CD4-positive, alpha-beta T cell treated with Interleukin-4 for 1 hour (primary cell): Measurements from ENCODE around the gene MAG.
A peak's percentile ranks its signal among the peaks of the same experiment; 100 is the strongest.

ENCODE experiments used
- DNase-seq, 2 donors: peaks; one replicate each; pipeline ENCODE4 v3.0.0-alpha.2; 2020 to 2022

MAG gene

GRCh38 chr19:35320065-35320713, 28.2 kb downstream of the MAG start:
- DNase-seq, result peak in 1 of 2 donors; percentile 47

GRCh38 chr19:35321291-35321690, 29.3 kb downstream of the MAG start:
- no peak for DNase-seq

- DNase-seq, result no peak
These were observed 30.1 kb downstream of the MAG start for GRCh38 chr19:35322014-35322413.

GRCh38 chr19:35327642-35328041, 35.7 kb downstream of the MAG start:
- no peak for DNase-seq

GRCh38 chr19:35328851-35329285, 36.9 kb downstream of the MAG start, which contains the start of gene CD22:
TSS of gene CD22 (plus strand) at chr19:35329187. CDS start at chr19:35332041, 2,854 bp downstream.
- peak in 1 of 2 donors; percentile 66 for DNase-seq

- no peak for DNase-seq
These were observed 37.4 kb downstream of the MAG start for GRCh38 chr19:35329323-35329722.

- peak in 1 of 2 donors; percentile 83 for DNase-seq
These were observed 38.5 kb downstream of the MAG start for GRCh38 chr19:35330475-35330874.

- DNase-seq, result no peak
These were observed 39.7 kb downstream of the MAG start for GRCh38 chr19:35331551-35332214.

GRCh38 chr19:35332817-35333216, 40.9 kb downstream of the MAG start:
- DNase-seq, result no peak

GRCh38 chr19:35334144-35334753, 42.3 kb downstream of the MAG start:
- DNase-seq, result no peak

- no peak for DNase-seq
These were observed 44.4 kb downstream of the MAG start for GRCh38 chr19:35336166-35336955.

GRCh38 chr19:35337097-35337983, 45.4 kb downstream of the MAG start:
- DNase-seq, result no peak

GRCh38 chr19:35337984-35338296, 46.0 kb downstream of the MAG start:
- DNase-seq, result no peak

- no peak for DNase-seq
These were observed 48.5 kb downstream of the MAG start for GRCh38 chr19:35340431-35340830.

GRCh38 chr19:35341006-35341405, 49.0 kb downstream of the MAG start:
- DNase-seq, result no peak

GRCh38 chr19:35341565-35342225, 49.7 kb downstream of the MAG start:
- DNase-seq, result no peak

GRCh38 chr19:35342430-35342829, 50.5 kb downstream of the MAG start:
- DNase-seq, result no peak

GRCh38 chr19:35344511-35345031, 52.6 kb downstream of the MAG start:
- no peak for DNase-seq

GRCh38 chr19:35345671-35346111, 53.7 kb downstream of the MAG start:
- no peak for DNase-seq

GRCh38 chr19:35346193-35347052, 54.5 kb downstream of the MAG start:
- peak; percentile 83 to 84 for DNase-seq
